Fibroblast of lung (primary cell): ENCODE data around the gene BIRC3. TPM values are rescaled to one million over a fixed set of nuclear protein-coding genes. Genes with fewer than 3 reads are reported as not detected.

Experiments used
- DNase-seq, 2 donors: peaks; one replicate each; pipeline versions ENCODE4 v3.0.0 to v3.0.0-alpha.2; 2010; ENCODE audit warnings: low read depth in 2 of 2
- H2AFZ ChIP-seq: 2 replicates; pipeline ENCODE4 v1.5.1; 2012; ENCODE audit warnings: low read length, control low read depth, inconsistent platforms
- H3K27ac ChIP-seq: 2 replicates; pipeline ENCODE4 v1.5.1; 2011; ENCODE audit warnings: low read length, control low read depth; ENCODE audit not compliant: insufficient read depth
- H3K27me3 ChIP-seq: 2 replicates; pipeline ENCODE4 v1.5.1; 2011; ENCODE audit warnings: mild to moderate bottlenecking, low read length; ENCODE audit not compliant: control insufficient read depth, insufficient read depth
- H3K36me3 ChIP-seq: 2 replicates; pipeline ENCODE4 v1.5.1; 2011; ENCODE audit warnings: low read length; ENCODE audit not compliant: control insufficient read depth, insufficient read depth
- H3K4me1 ChIP-seq: 2 replicates; pipeline ENCODE4 v1.5.1; 2011; ENCODE audit warnings: low read length; ENCODE audit not compliant: control insufficient read depth, insufficient read depth; ENCODE audit errors: extremely low read depth
- H3K4me2 ChIP-seq: 2 replicates; pipeline ENCODE4 v1.5.1; 2011; ENCODE audit warnings: low read length, control low read depth; ENCODE audit not compliant: insufficient read depth; ENCODE audit errors: extremely low read depth
- H3K4me3 ChIP-seq, 4 experiments: fragments of 200-600 bp in 1 of 4; sonication (generic) in 1 of 4; replicated peaks in 1 of 4; 2 replicates each; pipeline ENCODE4 v1.5.1; 2011 to 2016; ENCODE audit warnings: low read length in 4 of 4, low read depth in 3 of 4, mild to moderate bottlenecking in 3 of 4, control low read depth in 2 of 4, inconsistent platforms in 1 of 4, mixed read lengths in 1 of 4; ENCODE audit not compliant: insufficient read depth in 1 of 4; ENCODE audit errors: control extremely low read depth in 1 of 4
- H3K79me2 ChIP-seq: 2 replicates; pipeline ENCODE4 v1.5.1; 2012; ENCODE audit warnings: mild to moderate bottlenecking, low read length, inconsistent platforms; ENCODE audit not compliant: control insufficient read depth, insufficient read depth
- H3K9ac ChIP-seq: 2 replicates; pipeline ENCODE4 v1.5.1; 2011; ENCODE audit warnings: mild to moderate bottlenecking, low read length, control low read depth; ENCODE audit not compliant: insufficient read depth
- H3K9me3 ChIP-seq: 2 replicates; pipeline ENCODE4 v1.5.1; 2012; ENCODE audit warnings: low read depth, low read length; ENCODE audit not compliant: control insufficient read depth, insufficient read depth
- H4K20me1 ChIP-seq: 2 replicates; pipeline ENCODE4 v1.5.1; 2011; ENCODE audit warnings: low read length; ENCODE audit not compliant: control insufficient read depth, insufficient read depth; ENCODE audit errors: extremely low read depth
- EZH2 ChIP-seq: IDR thresholded peaks from 2 replicates; pipeline ENCODE4 v1.5.1; 2012; ENCODE audit warnings: low read length, control low read depth, mild to moderate bottlenecking; ENCODE audit errors: missing control alignments
- polyA plus RNA-seq, 2 donors: library from polyadenylated mRNA; depleted of rRNA in 1 of 2; stranded (reverse) in 1 of 2; unstranded in 1 of 2; fragments of >200 nt; gene quantifications; 2 replicates each; pipeline ENCODE4 v1.2.1, GENCODE V29; 2011 to 2012; ENCODE audit warnings: missing spikeins in 1 of 2
- total RNA-seq: library from RNA; depleted of rRNA; stranded (reverse); fragments of >200 nt; gene quantifications from 2 replicates; pipeline ENCODE4 v1.2.1, GENCODE V29; 2014
- TF ChIP-seq, protein P1 (sequence below), 2 donors: IDR thresholded peaks in 1 of 2; conservative IDR thresholded peaks in 1 of 2; 1 replicate in 1 of 2; 2 replicates in 1 of 2; pipeline ENCODE4 v1.5.1; 2011 to 2012; ENCODE audit warnings: low read length in 2 of 2, control low read depth in 1 of 2, inconsistent platforms in 1 of 2, low read depth in 1 of 2, mild to moderate bottlenecking in 1 of 2

BIRC3 gene
- total and polyA plus RNA-seq, 2 donors (not counting 1 experiment from before 2014, with no cell fraction given) = 0.58 to 3.3 TPM

DNA sequence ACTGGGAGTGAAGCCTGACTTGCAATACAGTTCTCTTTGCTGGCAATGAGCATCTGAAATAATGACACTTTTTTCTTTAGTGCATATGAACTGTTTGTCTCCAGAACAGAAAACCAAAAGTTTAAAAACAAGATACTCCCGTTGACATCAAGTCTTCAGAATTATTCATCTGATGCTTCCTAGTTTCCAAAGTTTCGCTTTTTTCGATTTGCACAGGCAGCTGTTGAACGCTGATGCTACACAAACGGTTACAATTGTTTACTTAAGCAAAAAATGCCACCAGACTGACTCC is 29.1 kb downstream of the BIRC3 start:
- Histone ChIP-seq H3K4me3 (peak overlapping the region; percentile 78 to 97 (median 88)), H3K4me2 (peak overlapping the region; percentile 96), H4K20me1 (no peaks in the 10 kb centered on the region), H3K27me3 (no peaks in the 10 kb centered on the region), H3K9me3 (no peaks in the 10 kb centered on the region), H3K27ac (peak overlapping the region; percentile 99), H3K36me3 (no peaks in the 10 kb centered on the region), H2AFZ (peak overlapping the region; percentile 92), H3K9ac (peak overlapping the region; percentile 95), H3K79me2 (peaks cover 40% of the 10 kb centered on the region), H3K4me1 (peaks cover 10% of the 10 kb centered on the region)
- no peak for DNase-seq
- TF ChIP-seq, protein P1, sequence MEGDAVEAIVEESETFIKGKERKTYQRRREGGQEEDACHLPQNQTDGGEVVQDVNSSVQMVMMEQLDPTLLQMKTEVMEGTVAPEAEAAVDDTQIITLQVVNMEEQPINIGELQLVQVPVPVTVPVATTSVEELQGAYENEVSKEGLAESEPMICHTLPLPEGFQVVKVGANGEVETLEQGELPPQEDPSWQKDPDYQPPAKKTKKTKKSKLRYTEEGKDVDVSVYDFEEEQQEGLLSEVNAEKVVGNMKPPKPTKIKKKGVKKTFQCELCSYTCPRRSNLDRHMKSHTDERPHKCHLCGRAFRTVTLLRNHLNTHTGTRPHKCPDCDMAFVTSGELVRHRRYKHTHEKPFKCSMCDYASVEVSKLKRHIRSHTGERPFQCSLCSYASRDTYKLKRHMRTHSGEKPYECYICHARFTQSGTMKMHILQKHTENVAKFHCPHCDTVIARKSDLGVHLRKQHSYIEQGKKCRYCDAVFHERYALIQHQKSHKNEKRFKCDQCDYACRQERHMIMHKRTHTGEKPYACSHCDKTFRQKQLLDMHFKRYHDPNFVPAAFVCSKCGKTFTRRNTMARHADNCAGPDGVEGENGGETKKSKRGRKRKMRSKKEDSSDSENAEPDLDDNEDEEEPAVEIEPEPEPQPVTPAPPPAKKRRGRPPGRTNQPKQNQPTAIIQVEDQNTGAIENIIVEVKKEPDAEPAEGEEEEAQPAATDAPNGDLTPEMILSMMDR (conservative IDR thresholded peaks at IDR 0.05 in 1 of 2, IDR thresholded peaks at IDR 0.05 in 1 of 2; ENCODE audit: low read depth in 1 of 2, low read length in 2 of 2) = no peak
- no peak for TF ChIP-seq EZH2

DNA sequence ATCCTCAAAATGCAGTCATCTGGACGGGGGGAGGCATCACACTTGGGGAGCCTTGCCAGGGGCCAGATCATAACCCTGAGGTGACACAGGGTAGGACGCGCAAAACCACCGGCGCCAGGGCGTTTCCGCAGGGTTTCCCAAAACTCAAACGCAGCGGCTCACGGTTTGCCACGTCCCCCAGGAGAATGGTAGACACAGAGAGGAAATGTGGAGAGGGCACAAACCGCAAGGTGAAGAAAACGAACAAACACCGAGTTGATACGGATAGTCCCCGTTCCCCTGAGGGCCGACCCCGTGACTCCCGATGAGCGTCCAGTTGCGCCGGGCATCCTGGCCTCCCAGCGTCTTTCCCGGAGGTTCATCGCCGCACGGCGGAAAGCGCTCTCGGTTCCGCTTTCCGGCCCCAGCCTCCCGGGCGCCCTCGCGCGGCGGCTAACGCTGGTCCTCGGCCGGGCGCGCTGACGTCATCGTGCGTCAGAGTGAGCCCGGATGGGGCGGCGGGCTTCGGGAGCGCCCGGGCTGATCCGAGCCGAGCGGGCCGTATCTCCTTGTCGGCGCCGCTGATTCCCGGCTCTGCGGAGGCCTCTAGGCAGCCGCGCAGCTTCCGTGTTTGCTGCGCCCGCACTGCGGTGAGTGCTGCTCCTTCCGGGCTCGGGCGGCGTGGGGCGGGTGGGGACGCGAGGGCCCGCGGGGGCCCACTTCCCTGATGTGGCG is 29.6 kb downstream of the BIRC3 start, which contains the start of gene BIRC2:
TSS of gene BIRC2 (plus strand) at position 467 of the 714 bp plus-strand sequence. CDS start 2,641 bp downstream, outside the sequence.
- H3K27ac ChIP-seq = peak within 1 kb of the TSS; percentile 99
- peak within 1 kb of the TSS; percentile 92 for H2AFZ ChIP-seq
- no peaks in the 10 kb centered on the region for H3K27me3 ChIP-seq
- TF ChIP-seq, protein P1 (conservative IDR thresholded peaks at IDR 0.05 in 1 of 2, IDR thresholded peaks at IDR 0.05 in 1 of 2; ENCODE audit: low read depth in 1 of 2, low read length in 2 of 2) = peak; percentile 60 to 65
- TF ChIP-seq EZH2 = no peak
- peak within 1 kb of the TSS; percentile 95 for H3K9ac ChIP-seq
- H3K4me3 ChIP-seq = peak within 1 kb of the TSS; percentile 78 to 98 (median 92)
- H3K4me1 ChIP-seq = peaks cover 10% of the 10 kb centered on the region
- no peaks in the 10 kb centered on the region for H4K20me1 ChIP-seq
- DNase-seq = peak; percentile 85 to 92
- no peaks in the 10 kb centered on the region for H3K36me3 ChIP-seq
- H3K79me2 ChIP-seq = peaks cover 45% of the 10 kb centered on the region
- no peaks in the 10 kb centered on the region for H3K9me3 ChIP-seq
- H3K4me2 ChIP-seq = peak within 1 kb of the TSS; percentile 96

DNA sequence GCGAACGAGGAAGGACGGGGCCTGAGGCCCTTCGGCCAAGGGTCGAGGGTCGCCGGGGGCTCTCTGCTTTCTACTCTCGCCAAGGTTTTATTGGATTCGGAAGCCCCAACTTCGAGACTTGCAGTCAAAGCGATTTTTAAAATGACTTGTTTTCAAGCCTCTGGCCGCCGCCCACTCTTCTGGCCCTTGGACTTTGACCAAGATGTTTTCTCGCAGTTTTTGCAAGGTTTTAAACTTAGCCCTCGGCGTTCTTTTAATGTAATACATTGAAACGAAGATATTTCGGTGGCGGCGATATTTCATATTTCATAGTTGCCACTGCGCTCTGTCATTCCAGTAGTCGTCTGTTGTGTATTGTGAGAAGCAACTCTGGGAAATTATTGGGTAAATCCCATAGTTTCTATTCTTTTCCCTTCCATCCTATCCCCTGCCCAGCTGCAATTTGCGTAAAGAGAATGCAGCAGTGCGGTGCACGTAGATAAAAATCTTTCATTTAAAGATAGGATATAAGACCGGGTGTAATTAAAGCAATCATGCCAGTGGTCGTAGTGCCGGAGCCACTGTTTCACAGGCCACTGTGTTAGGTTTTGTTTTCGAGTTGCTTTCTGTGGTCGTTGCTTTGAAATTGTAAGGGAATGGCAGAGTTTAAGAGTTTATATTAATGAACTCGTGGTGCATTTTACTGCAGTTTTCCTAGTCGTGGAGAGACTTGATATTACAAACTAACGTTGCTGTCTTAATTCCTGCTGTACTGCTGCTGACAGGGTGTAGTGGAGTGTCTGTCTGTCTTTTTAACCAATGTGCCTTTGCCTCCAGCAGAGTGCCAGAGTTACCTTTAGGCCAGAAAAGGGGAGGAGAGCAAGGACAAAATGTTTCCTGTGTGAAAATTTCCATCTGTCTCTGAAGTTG is 30.4 kb downstream of the BIRC3 start:
- H3K9ac ChIP-seq = peak overlapping the region; percentile 95
- peak; percentile 39 to 55 for DNase-seq
- no peaks in the 10 kb centered on the region for H3K36me3 ChIP-seq
- H3K27ac ChIP-seq = peak overlapping the region; percentile 99
- no peaks in the 10 kb centered on the region for H3K27me3 ChIP-seq
- H3K4me1 ChIP-seq = peaks cover 10% of the 10 kb centered on the region
- peak overlapping the region; percentile 20 for H3K4me2 ChIP-seq
- H3K9me3 ChIP-seq = no peaks in the 10 kb centered on the region
- peaks cover 48% of the 10 kb centered on the region for H3K79me2 ChIP-seq
- H4K20me1 ChIP-seq = no peaks in the 10 kb centered on the region
- TF ChIP-seq EZH2 = no peak
- TF ChIP-seq, protein P1 (conservative IDR thresholded peaks at IDR 0.05 in 1 of 2, IDR thresholded peaks at IDR 0.05 in 1 of 2; ENCODE audit: low read depth in 1 of 2, low read length in 2 of 2) = no peak
- peak overlapping the region; percentile 18 for H2AFZ ChIP-seq
- peak overlapping the region; percentile 78 to 98 (median 92) for H3K4me3 ChIP-seq
